Measurements from ENCODE around the gene KCNV2.
"Not testable (repeated sequence)": the region's sequence is repeated elsewhere in the genome, so short reads cannot be mapped to it uniquely, and the experiment has no call there.

The KCNV2 gene

GRCh38 chr9:2717385-2717784 lies at the start of gene KCNV2:
KCNV2 (plus strand) TSS chr9:2717510; CDS start chr9:2717740, 230 bp downstream.
- DNase-seq = no peak

DNA sequence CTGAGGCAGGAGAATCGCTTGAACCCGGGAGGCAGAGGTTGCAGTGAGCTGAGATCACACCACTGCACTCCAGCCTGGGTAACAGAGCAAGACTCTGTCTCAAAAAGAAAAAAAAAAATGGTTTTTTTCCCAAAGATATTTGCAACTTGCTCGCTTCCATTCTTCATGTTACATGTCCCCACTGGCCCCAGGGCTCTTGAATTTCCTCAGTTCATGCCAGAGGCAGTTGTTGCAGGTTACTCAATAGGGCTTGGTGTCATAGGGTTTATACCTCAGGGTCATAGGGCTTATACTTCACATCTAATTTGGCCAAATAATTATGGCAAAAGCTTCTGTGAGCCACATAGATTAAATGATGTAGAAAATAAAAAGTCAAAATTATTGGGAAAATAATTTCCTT lies 44.1 kb upstream of the KCNV2 start:
- no peak for DNase-seq

DNA sequence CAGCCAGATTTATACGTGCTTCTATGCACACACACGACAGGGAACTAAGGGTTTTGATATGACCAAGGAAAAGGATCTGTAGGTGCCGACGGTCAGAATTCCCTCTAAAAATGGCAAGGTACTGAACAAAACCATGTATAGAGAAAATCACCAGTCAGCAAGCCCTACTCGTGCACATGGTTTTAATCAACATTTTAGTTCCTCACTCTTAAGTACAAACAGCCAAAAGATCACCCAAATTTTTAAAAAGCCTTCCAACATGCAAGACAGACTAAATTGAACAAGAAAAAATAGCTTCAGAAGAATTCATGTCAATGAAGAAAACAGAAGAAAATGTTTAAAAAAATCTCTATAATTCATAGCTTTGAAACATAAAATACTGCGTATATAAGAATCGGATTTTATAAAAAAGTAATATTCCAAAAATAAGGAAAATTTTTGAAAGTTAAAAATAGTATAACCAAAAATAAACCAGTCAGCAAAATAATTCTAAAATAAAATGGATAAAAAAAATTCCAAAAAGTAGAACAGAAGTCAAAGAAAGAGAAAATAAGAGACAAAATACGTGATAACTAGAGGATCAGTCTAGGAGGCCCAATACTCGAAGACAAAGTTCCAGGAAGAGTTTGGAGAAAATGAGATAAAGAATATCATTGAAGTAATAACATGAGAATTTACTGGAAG lies 43.0 kb upstream of the KCNV2 start:
- no peak for DNase-seq

DNA sequence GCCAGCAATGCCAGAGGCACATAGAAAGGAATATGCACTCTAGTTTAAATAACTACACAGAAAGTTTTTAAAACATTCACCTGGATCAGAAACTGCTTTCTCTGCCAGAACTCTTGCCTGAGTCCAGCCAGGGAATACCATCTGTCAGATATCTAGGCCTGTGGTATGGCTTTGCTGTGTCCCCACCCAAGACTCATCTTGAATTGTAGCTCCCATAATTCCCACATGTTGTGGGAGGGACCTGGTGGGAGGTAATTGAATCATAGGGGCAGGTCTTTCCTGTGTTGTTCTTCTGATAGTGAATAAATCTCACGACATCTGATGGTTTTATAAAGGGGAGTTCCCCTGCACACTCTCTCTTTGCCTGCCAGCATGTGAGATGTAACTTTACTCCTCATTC lies 41.5 kb upstream of the KCNV2 start:
- no peak for DNase-seq

- peak; percentile 43 for DNase-seq
These were observed 40.8 kb upstream of the KCNV2 start for GRCh38 chr9:2676466-2676865.

- peak; percentile 42 for DNase-seq
These were observed 39.1 kb upstream of the KCNV2 start for GRCh38 chr9:2677915-2678889.

GRCh38 chr9:2679011-2679410 lies 38.3 kb upstream of the KCNV2 start:
- DNase-seq = no peak

GRCh38 chr9:2681981-2682380 lies 35.3 kb upstream of the KCNV2 start:
- no peak for DNase-seq

DNA sequence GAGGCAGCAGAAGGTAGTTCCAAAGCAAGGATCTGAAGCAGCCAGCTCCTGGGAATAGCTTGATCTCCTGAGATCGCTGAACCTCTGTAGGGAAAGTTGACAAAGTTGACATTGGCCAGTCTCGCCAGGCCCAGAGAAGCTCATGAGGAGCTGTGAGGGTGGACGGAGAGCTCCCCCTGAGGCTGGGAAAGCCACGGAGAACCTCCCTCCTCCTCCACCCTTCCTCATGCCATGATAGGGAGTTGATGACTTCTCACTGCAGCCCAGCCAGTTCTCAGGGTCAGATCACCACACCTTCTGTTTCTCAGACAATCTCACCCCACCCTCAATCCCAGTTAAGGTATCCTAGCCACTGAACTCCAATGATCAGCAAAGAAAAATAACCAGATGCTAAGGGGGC lies 30.4 kb upstream of the KCNV2 start:
- DNase-seq = no peak

GRCh38 chr9:2688636-2689035 lies 28.7 kb upstream of the KCNV2 start:
- DNase-seq = no peak

- no peak for DNase-seq
These were observed 26.1 kb upstream of the KCNV2 start for GRCh38 chr9:2691212-2691611.

- DNase-seq = no peak
These were observed 25.7 kb upstream of the KCNV2 start for GRCh38 chr9:2691626-2692025.

DNA sequence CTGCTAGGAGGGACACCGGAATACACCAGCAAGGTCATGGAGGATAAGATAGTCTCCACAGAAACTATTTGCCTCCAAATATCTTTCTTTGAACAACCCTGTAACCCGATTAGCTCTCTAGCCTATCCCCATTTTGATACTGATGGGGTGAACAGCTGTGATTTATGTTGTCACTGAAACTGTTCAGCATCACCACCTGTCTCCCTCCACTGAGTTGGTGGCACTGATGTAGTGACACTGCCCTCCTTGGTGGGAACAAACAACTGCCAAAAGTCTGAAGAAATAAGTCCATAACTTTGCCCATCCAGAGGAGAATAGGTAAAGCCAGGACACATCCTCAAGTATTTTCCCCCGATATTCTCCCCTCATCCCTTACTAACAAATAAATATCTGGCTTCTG lies 24.3 kb upstream of the KCNV2 start:
- DNase-seq = no peak

- DNase-seq = no peak
These were observed 19.8 kb upstream of the KCNV2 start for GRCh38 chr9:2697492-2697891.

DNA sequence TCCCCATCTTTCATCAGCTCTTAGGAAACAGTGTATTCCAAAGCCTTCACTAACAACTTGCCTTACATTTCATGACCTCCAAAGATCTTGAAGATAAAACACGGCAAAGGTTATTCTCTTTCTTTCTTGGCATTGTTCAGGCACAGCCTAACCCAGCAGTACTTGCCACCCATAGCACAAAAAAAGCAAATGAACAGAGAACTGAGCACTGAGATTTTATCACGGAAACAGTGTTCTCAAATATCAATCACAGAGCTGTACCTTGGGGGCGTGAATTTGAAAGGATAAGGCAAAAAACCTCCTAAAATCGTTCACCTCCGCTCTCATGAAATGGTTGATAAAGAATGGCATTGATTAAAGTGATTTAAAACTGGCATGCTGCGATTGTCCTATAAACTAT lies 16.9 kb upstream of the KCNV2 start:
- no peak for DNase-seq

GRCh38 chr9:2700909-2701550 lies 16.3 kb upstream of the KCNV2 start:
- no peak for DNase-seq

DNA sequence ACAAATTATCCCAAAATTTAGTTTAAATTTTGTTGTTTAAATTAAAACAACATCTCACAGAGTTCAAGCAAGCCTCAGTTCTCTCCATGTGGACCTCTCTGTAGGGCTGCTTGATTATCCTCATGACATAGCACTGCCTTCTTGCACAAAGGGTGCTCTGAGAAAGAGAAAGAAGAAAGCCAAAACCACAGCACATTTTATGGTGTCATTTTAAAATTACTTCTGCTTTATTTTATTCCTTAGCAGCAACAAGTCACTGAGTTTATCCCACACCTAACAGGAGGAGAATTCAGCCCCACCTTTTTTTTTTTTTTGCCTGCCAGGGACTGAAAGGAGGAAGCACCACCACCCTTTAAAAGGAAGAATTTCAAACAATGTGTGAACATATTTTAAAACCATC lies 12.8 kb upstream of the KCNV2 start:
- no peak for DNase-seq

DNA sequence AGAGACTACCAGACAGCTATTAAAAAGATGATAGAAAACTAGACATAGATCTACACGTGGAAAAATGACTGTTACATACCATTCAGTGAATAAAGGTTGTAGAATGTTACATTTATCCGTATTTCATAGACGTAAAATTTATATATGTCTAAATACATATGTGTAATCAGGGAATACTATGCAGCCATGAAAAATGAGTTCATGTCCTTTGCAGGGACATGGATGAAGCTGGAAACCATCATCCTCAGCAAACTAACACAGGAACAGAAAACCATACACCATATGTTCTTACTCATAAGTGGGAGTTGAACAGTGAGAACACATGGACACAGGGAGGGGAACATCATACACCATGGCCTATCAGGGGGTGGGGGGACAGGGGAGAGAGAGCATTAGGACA lies 10.1 kb upstream of the KCNV2 start:
- DNase-seq = not testable (repeated sequence)

GRCh38 chr9:2709645-2710101 lies 7.6 kb upstream of the KCNV2 start:
- DNase-seq = no peak

GRCh38 chr9:2711716-2712115 lies 5.6 kb upstream of the KCNV2 start:
- DNase-seq = no peak

- DNase-seq = no peak
These were observed 839 bp downstream of the KCNV2 start for GRCh38 chr9:2718001-2718697.

- no peak for DNase-seq
These were observed 1.4 kb downstream of the KCNV2 start for GRCh38 chr9:2718698-2719033.

DNA sequence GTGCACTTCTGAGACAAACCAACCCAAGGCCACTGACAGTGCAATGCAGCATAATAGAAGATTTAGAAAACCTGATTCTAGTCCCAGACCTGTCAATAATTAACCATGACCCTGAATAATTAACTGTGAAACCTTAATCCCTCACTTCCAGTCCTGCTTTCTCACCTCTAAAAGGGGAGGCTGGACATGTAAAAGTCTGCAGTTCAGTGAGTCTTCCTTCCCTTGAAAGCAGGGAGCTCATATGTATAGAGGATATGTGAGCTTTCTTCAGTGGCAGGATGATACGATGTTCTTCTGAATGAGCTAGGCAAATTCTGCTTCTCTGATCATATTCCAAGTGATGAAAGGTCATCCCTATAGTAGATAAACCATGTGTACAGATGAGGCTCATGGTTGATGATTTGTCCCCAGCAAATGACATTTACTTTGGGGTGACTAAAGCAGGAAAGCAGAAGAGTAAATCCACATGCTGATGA lies 2.9 kb downstream of the KCNV2 start:
- DNase-seq = no peak
